GM18907 (cell line): ENCODE data around the gene ASS1.

Experiments used
- ATAC-seq: cut with Tn5 transposase; IDR thresholded peaks from one replicate; pipeline ENCODE4 v1.9.1; 2021; ENCODE audit warnings: mild to moderate bottlenecking, moderate library complexity; ENCODE audit not compliant: unreplicated experiment

The ASS1 gene

DNA sequence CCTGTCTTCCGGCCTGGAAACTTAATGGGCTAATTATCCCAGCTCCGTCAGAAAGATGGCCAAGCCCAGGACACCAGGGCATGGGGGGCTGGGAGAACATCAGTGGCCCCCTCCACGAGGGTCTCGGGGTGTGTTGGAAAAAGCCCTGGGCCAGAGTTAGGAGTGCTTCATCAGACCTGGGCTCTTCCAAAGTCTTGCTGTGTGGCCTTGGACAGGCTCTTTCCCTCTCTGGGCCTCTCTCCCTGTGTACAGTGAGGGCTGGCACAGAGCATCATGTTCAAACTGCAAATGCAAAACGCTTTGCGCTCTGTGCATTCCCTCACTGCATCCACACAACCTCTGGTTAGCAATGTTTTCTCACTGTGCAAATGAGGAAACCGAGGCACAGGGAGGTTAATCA, 48.3 kb downstream of the ASS1 start:
- ATAC-seq = no peak

DNA sequence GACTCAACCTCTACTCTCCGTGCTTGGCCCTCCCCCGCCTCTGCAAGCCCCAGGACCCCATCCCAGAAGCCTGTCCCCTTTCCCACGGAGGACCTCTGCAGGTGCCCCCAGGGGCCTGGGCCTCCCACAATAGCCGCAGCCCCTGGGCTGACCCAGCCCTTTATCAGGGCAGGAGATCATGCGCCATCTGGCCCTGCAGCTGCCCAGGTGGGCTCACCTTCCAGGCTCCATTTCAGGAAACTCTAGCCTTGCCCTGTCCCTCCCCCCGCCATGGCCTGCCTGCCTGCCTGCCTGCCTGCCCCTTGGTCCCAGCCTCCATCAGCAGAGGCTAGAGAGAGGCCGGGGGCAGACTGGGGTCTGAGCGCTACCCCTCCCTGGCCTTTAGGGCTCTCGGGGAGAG, 48.7 kb downstream of the ASS1 start:
- ATAC-seq = no peak

DNA sequence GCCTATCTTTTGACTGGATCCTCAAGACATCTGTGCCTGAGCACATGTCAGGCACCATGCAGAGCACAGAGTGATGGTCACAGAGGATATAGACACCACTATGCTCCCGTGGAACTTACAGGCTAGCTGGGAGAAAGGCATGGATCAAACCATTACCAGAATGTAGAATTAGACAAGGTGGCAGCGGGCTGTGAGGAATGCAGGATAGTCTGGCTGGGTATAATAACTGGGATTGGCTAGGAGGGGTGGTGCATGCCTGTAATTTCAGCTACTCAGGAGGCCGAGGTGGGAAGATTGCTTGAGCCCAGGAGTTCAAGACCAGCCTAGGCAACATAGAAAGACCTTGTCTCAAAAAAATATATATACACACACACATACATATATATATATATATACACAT, 50.3 kb downstream of the ASS1 start:
- no peak for ATAC-seq

DNA sequence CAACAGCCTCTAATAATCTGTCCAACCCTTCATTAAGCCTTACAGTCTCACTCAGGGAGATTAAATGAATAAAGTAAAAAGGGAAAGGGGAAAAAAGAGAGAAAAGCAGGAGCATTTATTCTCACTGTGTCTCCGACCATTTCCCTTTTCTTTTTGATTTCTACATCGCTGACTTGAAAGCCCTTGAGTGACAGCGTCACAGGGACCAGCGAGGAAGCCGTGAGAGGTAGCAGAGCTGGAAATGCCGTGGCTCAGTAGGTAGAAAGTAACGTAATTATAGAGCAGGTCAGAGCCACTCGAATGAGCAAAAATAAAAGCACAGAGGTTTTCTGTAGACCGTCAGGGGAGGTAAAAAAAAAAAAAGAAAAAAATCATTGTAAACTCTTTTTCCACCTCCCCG, 52.4 kb downstream of the ASS1 start:
- ATAC-seq = no peak

DNA sequence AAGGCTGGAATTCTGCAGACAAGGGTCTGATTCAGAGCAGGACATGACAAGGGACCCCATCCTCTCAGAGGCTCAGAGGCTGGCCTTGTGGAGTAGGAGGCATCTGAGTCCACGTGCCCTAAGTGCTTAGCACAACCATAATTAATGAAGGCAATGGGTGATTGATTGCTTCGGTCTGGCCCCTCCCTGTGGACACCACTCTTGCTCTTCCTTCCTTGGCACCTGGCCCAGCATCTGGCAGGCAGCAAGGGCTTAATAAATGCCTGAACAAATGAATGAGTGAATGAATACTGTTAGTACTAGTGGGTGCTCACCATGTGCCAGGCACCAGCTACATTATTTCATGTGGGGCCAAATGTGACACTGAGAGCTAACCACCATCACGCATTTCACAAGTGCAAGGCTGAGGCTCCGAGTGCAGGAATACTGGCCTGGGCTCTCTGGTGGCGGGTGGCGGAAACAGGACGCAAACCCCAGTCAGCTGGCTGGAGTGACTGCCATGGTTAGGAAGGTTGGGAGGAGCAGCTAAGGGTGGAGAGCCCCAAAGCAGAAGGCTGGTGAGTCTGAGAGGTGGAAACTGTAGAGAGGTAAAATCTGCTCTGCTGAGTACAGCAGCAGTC, 53.6 kb downstream of the ASS1 start:
- ATAC-seq = no peak

DNA sequence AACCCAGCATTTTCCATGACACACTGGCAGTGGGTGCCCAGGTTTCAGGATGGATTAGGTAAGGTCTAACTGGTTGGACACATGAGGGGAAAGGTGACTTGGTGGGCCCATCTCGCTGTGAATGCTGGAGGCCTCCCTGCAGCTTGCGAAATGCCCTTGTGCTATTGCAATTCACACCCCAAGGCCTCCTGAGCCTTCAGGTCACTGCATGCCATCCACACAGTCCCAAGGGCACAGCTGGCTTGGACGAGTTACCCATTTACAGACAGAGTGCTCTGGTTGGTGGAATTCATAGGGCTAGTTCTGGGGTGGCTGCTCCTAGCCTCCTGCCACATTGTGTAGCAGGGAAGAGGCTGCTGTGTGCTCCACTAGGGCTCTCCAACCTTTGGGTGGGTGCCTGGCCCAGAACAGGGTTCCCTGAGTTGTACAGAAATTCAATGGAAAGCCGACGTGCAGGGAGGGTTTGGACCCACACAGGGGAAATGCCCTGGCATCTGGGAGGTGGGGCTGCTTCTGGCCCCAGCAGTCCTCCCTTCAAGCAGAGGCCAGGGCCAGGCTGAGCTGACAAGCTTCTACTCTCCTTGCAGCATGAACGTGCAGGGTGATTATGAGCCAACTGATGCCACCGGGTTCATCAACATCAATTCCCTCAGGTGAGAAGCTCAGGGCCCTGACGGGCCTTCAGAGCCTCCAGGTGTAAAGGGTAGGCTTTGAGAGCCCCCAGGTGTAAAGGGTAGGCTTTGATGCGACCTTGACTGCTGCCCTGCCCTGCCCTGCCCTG, 54.3 kb downstream of the ASS1 start:
- no peak for ATAC-seq

DNA sequence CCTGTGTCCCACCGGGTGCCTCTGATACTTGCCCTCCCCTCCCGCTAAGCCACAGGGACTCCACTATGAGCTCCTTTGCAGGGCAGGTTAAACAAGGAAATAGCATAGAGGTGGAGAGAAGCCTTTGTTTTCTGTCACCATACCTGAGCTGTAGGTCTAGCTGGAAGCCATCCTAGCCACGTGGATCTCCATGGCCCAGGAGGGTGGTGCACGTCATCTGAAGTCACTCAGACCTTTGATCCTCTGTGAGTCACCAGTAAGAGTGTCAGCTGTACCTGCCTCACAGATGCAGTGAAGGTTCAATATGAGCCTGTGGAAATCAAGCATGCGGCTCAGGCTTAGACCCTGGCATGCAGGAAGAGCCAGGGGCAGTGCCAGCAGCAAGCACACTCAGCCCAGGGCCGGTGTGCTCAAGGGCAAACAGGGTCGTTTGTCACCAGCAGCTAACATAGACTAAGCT, 55.1 kb downstream of the ASS1 start:
- no peak for ATAC-seq

DNA sequence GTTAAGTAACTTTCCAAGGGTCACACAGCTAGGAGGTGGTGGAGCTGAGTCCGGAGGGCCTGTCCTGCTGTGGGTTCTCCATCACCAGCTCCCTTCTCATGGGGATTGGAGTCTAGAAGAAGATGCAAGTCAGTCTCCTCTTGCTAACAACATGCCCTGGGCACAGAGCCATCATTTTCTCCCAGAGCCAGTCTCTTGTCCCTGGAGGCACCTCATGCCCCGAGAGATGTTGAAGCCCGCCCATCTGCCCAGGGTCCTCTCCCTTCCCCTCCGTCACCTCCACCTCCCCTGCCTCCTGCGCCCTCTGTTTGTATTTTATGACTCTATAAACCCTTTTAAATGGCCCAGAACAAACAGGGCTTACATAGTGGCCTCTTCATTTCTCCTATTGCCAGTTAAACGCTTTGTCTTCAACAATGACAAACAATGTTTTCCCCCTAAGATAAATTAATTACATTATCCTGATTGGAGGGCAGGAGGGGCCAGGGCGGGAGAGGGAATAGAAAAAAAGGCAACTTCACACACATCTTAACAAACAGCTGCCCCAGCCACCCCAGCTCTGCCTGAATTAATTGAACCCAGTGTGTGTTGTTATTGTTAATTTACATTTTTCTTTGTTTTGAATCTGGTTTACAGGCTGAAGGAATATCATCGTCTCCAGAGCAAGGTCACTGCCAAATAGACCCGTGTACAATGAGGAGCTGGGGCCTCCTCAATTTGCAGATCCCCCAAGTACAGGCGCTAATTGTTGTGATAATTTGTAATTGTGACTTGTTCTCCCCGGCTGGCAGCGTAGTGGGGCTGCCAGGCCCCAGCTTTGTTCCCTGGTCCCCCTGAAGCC, 55.8 kb downstream of the ASS1 start:
- ATAC-seq = no peak

DNA sequence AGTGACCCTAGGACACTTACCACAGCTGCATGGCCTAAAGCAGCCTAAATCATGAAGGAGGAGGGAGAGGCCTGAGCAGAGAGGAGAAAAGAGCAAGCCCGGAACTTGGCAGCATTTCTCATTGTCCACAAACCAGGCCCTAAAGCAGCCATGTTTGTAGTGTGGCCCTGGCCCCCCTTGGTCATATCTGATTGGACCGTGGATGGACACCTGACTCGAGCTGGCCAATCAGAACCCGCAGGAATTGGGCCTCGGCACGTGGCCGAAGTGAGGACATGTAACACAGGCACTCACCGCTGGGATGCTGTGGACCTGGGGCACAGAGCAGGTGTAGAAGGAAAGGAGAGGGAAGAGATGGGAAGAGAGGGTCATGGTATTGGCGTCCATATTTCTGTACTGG, 56.9 kb downstream of the ASS1 start:
- no peak for ATAC-seq

DNA sequence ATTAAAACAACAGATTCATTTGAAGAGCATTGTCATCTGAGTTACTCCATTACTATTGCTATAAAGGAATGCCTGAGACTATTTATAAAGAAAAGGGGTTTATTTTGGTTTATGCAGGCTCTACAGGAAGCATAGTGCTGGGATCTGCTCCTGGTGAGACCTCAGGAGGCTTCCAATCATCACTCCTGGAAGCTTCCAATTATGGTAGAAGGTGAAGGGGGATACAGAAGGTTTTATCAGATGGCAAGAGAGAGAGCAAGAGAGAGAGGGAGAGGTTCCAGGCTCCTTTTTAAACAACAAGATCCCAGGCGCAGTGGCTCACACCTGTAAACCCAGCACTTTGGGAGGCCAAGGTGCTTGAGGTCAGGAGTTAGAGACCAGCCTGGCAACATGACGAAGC, 63.5 kb downstream of the ASS1 start:
- no peak for ATAC-seq

DNA sequence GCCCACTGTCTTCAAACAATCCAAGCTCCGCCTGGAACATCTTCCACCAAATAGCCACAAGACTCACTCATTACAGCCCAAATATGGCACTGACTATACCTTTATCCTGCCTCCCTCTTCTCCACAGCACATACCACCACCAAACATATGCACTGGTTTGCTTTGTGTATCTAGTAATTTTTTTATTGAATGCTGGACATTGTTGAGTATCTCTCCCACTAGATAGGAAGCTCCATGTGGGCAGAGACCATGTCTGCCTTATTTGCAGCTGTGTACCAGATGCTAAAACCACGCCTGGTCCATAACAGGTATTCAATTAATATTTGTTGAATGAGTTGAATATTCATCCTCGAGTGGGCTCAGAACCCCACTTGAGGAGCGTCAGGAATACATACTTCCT, 67.4 kb downstream of the ASS1 start:
- ATAC-seq = no peak

DNA sequence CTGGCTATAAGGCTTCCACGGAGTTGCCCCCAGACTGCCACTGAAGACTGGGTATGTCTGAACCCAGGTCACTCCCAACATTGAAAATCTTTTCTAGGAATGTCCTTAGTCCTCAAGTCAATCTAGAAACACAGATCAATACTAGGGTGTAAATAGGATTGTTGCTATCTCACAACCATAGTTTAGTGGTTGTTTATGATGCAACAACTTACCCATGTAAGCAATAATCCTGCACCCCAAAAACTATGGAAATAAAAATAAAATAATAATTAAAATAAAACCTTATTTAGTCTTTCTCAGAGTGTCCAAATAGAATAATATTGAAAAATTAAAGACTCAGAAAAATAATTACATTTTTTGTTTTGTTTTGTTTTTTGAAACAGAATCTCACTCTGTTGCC, 68.3 kb downstream of the ASS1 start:
- no peak for ATAC-seq

DNA sequence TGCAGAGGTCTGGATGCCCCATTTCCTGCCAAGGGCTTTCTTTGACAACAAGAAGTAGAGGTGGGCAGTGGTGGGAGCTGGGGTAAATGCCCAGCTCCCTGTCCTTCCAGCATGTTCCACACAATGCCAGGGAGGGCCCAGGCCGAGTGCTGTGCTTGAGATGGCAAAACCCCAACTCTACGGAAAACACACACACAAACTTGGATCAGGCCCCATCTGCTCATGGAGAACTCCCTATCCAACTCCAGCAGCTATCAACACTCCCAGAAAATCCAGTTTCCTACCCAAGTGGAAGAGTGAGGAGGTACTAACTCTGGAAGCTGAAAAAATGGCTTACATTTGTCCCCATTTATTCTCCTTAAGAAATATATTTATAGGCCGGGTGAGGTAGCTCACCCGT, 73.5 kb downstream of the ASS1 start:
- no peak for ATAC-seq

DNA sequence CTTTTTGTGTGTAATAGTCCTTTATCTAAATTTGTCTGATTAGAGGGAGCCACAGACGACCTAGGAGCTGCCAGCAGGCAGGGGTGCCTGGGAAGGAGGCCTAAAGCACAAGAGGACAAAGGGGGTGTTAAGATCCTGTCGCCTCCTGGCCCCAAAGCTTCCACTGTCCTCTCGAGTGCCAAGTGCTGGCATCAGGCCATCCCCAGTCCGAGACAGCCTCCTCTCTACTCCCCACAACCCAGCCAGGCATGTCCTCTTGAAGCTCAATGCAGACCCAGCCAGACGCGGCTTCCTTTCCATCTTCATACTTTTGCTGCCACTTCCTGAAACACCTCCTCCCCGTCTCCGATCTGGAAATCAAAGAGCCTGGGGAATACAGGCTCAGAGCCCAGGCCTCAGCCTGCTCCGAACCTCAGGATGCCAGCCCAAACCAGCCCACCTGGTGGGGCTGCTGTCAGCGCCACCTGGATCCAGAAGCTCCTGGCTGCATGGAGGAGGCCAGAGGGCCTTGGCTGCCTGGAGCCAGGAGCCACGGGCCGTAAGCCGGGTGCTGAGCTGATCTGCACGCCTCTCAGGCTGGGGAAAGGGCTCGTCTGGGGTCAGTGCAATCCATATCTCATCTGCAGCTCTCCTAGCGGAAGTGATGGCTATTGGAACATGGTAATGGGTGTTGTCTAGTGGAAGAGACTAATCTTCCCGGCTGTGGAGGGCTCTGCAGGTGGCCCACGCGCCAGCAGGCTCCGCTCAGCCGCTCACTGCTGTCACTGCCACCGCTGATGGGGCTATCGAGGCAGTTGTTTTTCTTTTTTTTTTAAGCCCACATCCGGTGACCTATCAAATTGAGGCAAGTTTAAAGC, 74.4 kb downstream of the ASS1 start:
- no peak for ATAC-seq

DNA sequence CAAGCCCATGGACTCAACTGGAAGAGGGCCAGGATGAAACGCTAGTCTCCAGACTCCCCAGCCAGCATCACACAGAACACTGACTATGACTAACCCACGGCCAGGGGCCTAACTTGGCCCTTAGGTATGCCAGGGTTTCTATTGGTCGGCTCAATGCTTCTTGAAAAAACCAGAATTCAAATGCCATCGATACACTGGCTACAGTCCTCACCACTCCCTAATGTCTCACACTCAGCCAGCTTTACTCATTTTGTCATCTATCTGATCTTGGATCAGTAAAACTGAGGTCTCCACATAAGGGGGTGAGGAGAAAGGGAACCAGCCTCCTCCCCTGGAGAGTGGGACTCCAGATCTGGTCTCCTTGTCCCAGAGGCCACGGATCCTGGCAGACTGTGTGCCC, 75.2 kb downstream of the ASS1 start:
- no peak for ATAC-seq

DNA sequence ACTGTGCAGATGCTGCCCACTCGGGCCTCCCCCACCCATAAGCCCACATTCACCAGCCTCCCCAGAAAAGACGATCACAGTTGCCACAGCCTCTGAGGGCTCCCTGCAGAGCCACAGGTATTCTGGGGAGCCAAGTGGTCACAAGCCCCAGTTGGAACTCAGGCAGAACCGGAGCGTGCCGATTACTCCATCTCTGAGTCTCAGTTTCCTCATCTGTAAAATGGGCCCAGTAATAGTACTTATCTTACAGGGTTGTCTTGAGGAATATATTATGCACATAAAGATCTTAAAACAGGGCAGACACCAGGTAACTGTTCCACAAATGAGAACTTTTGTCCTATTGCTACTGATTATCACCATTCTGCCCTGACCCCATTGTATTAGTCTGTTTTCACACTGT, 77.0 kb downstream of the ASS1 start:
- ATAC-seq = no peak

DNA sequence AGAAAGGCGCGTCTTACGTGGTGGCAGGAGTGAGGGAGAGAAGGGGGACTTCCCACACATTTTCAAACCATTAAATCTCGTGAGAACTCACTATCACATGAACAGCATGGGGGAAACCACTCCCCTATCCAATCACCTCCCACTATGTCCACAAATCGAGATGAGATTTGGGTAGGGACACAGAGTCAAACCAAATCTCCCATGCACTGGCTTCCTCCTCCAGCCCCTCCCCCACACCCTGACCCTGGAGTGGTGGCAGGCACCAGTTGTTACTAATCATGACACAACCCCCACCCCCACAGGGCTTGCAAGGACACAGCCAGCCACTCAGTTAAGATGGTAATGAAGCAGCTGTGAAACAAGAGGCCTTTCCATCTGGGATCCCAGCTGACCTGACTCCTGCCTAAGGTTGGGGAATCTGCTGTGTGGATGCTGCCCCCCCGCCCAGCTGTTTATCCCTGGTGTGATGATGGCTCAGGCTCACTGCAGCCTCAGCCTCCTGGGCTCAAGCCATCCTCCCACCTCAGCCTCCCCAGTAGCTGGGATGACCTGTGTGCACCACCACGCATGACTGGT, 77.6 kb downstream of the ASS1 start:
- ATAC-seq = no peak

DNA sequence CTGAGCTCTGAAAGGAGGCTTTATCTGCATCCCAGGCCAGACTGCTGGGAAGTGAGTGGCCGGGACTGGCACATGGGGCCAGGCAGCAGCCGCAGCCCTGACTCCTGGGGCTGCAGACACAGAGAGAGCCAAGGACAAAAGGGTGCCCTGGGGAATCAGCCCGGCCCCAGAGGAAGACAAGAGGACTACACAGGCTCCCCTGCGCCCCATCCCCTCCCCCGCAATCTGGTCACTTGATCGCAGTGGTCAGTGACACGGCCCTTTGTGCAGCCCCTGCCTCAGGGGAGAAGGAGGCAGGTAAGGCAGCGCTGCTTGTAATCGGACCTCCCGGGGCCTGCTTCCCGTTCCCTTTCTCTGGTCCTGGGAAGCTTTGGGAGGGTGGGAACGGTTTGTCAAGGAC, 79.2 kb downstream of the ASS1 start:
- ATAC-seq = no peak

DNA sequence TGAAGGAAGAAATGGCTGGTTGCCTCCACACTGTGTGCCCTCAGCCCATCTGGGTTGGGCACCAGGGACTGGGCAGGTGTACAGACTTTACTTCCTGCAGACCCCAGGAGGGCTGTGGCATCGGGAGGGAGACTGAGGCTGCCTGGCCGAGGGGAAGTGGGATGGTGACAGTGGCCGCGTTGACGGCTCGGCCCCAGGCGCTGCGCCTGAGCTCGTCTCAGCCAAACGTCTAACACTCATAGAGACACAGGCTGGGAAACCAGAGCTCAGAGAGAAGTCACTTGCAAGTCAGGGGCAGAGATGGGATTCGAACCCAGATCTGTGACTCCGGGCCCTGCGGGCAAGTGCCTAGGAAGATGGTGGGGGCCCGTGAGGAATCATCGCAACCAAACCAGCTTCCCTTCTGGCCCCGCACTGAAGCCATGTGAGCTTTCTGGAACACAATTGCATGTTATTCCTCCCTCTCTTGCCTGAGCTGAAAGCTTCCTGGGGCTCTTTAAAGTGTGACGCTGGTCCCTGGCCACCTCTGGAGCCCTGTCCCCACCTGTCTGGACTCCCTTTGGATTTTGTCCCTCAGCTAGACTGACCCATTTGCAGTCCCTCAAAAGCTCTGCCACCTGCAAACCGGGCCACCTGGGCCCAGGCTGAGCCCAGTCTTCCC, 81.6 kb downstream of the ASS1 start:
- ATAC-seq = no peak
